Measurements from ENCODE around the gene ADGRB2.

ADGRB2 gene

GRCh38 chr1:31697369-31697984, 66.7 kb downstream of the ADGRB2 start:
- no peak for DNase-seq

GRCh38 chr1:31696242-31696641, 67.9 kb downstream of the ADGRB2 start:
- no peak for DNase-seq

- no peak for DNase-seq
Measured at GRCh38 chr1:31695327-31695726, 68.8 kb downstream of the ADGRB2 start.

- no peak for DNase-seq
Measured at GRCh38 chr1:31694964-31695313, 69.2 kb downstream of the ADGRB2 start.

- no peak for DNase-seq
Measured at GRCh38 chr1:31694069-31694963, 69.8 kb downstream of the ADGRB2 start.

- DNase-seq = no peak
Measured at GRCh38 chr1:31693231-31693630, 70.9 kb downstream of the ADGRB2 start.

GRCh38 chr1:31691951-31692350, 72.2 kb downstream of the ADGRB2 start:
- DNase-seq = no peak

GRCh38 chr1:31691446-31691845, 72.7 kb downstream of the ADGRB2 start:
- DNase-seq = no peak

GRCh38 chr1:31690921-31691320, 73.2 kb downstream of the ADGRB2 start:
- DNase-seq = no peak

GRCh38 chr1:31689854-31690253, 74.3 kb downstream of the ADGRB2 start:
- DNase-seq = peak in 1 of 4 experiments; percentile 19

GRCh38 chr1:31689379-31689778, 74.8 kb downstream of the ADGRB2 start:
- DNase-seq = no peak

GRCh38 chr1:31688233-31688918, 75.8 kb downstream of the ADGRB2 start:
- peak in 1 of 4 experiments; percentile 17 for DNase-seq

- DNase-seq = no peak
Measured at GRCh38 chr1:31687601-31688000, 76.5 kb downstream of the ADGRB2 start.

GRCh38 chr1:31685795-31686194, 78.3 kb downstream of the ADGRB2 start:
- no peak for DNase-seq

- DNase-seq = peak in 3 of 4 experiments; percentile 40 to 61 (median 47)
Measured at GRCh38 chr1:31683997-31684396, 80.1 kb downstream of the ADGRB2 start.

- no peak for DNase-seq
Measured at GRCh38 chr1:31681415-31681814, 82.7 kb downstream of the ADGRB2 start.

GRCh38 chr1:31679676-31680230, 84.4 kb downstream of the ADGRB2 start:
- DNase-seq = no peak

GRCh38 chr1:31679091-31679490, 85.0 kb downstream of the ADGRB2 start:
- no peak for DNase-seq

GRCh38 chr1:31678681-31679080, 85.5 kb downstream of the ADGRB2 start:
- no peak for DNase-seq

- no peak for DNase-seq
Measured at GRCh38 chr1:31677949-31678348, 86.2 kb downstream of the ADGRB2 start.

- DNase-seq = no peak
Measured at GRCh38 chr1:31677401-31677800, 86.7 kb downstream of the ADGRB2 start.

Measured in suppressor macrophage (primary cell).